H1 (cell line): Measurements from ENCODE around the gene ALK. TPM values are rescaled to one million over a fixed set of nuclear protein-coding genes. Genes with fewer than 3 reads are reported as not detected.

Experiments
- BCL11A ChIP-seq, 2 experiments: IDR thresholded peaks; one replicate each; pipeline ENCODE4 v1.6.1; 2011; ENCODE audit warnings: low read depth in 2 of 2, low read length in 2 of 2, mild to moderate bottlenecking in 2 of 2
- BRCA1 ChIP-seq: IDR thresholded peaks from 2 replicates; pipeline ENCODE4 v1.6.1; 2012; ENCODE audit warnings: low read depth, low read length, improper control_type of control experiment
- CHD2 ChIP-seq: IDR thresholded peaks from 2 replicates; pipeline ENCODE4 v1.6.1; 2012; ENCODE audit warnings: low read length, improper control_type of control experiment
- EP300 ChIP-seq, 2 experiments: IDR thresholded peaks; 1 replicate in 1 of 2; 2 replicates in 1 of 2; pipeline ENCODE4 v1.6.1; 2011 to 2012; ENCODE audit warnings: low read depth in 2 of 2, low read length in 2 of 2, mild to moderate bottlenecking in 2 of 2, borderline replicate concordance in 1 of 2, inconsistent platforms in 1 of 2, moderate library complexity in 1 of 2
- PHF8 ChIP-seq: fragments of 200-600 bp; sonication (generic); conservative IDR thresholded peaks from 2 replicates; pipeline ENCODE4 v1.7.1; 2012; ENCODE audit warnings: low read depth, mild to moderate bottlenecking, inconsistent platforms, low read length, moderate library complexity
- SIN3A ChIP-seq, 2 experiments: IDR thresholded peaks in 1 of 2; conservative IDR thresholded peaks in 1 of 2; 2 replicates each; pipeline ENCODE4 v1.6.1; 2011 to 2012; ENCODE audit warnings: low read length in 2 of 2, improper control_type of control experiment in 1 of 2, low read depth in 1 of 2, mild to moderate bottlenecking in 1 of 2
- SP4 ChIP-seq: IDR thresholded peaks from 2 replicates; pipeline ENCODE4 v1.6.1; 2012; ENCODE audit warnings: low read length, inconsistent platforms
- polyA plus RNA-seq, 7 experiments: library from polyadenylated mRNA; depleted of rRNA in 3 of 7; stranded (reverse) in 5 of 7; unstranded in 2 of 7; fragments of >200 nt in 5 of 7; fragments of 200-250 nt in 2 of 7; gene quantifications; 1 replicate in 5 of 7; 2 replicates in 1 of 7; 4 replicates in 1 of 7; pipeline versions ENCODE4 v1.2.1 to v1.2.3, GENCODE V29; 2011 to 2013; ENCODE audit warnings: missing spikeins in 2 of 7, mixed read lengths in 2 of 7
- total RNA-seq: library from RNA; stranded (reverse); fragmentation: NEBNext Ultra II Directional; extraction: Animal tissue kit (Norgen Biotek cat#: 25700); gene quantifications from 2 replicates; pipeline ENCODE4 v1.2.1, GENCODE V29; 2021
- TF ChIP-seq, protein P1 (sequence below): fragments of 300-600 bp; sonication (generic); IDR thresholded peaks from 2 replicates; pipeline ENCODE4 v1.7.1; 2012; ENCODE audit warnings: low read length, moderate library complexity, mild to moderate bottlenecking, inconsistent platforms; ENCODE audit not compliant: insufficient replicate concordance
- TF ChIP-seq, protein P2 (sequence below): IDR thresholded peaks from 2 replicates; pipeline ENCODE4 v1.6.1; 2011; ENCODE audit warnings: low read depth, mild to moderate bottlenecking, low read length; ENCODE audit not compliant: insufficient read depth

ALK gene
- total and polyA plus RNA-seq, 2 of the 8 experiments (the other 6 are each of a cell fraction or from before 2014, with no cell fraction given): 0.02 to 0.09 TPM

DNA sequence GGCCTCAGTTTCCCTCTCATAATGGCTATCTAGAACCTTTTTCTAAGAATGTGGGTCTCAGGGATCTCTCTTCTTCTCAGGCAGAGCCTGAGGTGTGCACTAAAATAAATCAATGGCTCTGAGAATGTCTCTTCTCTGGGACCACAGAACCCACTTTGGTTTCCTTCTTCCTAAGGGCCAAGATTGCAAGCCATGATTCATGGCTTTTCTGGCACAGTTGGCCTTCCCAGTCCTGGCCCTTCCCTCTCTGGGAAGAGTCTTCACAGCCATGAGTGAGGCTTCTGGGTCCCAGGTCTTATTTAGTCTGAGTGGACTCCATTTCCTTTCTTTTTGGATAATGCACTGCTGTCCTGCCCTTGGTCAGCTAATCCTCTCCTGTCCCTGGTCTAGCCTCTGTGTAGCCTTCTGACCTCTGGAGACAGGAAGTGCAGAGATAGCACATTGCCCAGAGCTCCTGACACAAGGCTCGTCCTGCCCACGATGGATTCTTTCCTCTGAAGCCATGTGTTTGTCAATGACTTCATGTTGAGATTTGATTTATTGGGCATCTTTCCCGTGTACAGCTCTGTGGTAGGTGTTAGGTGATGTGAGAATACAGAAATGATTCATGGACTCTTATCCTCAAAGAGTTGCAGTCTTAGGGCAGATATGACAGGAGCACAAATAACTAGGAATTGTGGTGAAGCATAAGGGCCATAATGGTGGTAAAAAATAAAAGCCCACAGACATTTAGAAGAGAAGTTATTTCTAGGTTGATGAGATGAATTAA, 561.2 kb downstream of the ALK start (continued):
- TF ChIP-seq, protein P1, sequence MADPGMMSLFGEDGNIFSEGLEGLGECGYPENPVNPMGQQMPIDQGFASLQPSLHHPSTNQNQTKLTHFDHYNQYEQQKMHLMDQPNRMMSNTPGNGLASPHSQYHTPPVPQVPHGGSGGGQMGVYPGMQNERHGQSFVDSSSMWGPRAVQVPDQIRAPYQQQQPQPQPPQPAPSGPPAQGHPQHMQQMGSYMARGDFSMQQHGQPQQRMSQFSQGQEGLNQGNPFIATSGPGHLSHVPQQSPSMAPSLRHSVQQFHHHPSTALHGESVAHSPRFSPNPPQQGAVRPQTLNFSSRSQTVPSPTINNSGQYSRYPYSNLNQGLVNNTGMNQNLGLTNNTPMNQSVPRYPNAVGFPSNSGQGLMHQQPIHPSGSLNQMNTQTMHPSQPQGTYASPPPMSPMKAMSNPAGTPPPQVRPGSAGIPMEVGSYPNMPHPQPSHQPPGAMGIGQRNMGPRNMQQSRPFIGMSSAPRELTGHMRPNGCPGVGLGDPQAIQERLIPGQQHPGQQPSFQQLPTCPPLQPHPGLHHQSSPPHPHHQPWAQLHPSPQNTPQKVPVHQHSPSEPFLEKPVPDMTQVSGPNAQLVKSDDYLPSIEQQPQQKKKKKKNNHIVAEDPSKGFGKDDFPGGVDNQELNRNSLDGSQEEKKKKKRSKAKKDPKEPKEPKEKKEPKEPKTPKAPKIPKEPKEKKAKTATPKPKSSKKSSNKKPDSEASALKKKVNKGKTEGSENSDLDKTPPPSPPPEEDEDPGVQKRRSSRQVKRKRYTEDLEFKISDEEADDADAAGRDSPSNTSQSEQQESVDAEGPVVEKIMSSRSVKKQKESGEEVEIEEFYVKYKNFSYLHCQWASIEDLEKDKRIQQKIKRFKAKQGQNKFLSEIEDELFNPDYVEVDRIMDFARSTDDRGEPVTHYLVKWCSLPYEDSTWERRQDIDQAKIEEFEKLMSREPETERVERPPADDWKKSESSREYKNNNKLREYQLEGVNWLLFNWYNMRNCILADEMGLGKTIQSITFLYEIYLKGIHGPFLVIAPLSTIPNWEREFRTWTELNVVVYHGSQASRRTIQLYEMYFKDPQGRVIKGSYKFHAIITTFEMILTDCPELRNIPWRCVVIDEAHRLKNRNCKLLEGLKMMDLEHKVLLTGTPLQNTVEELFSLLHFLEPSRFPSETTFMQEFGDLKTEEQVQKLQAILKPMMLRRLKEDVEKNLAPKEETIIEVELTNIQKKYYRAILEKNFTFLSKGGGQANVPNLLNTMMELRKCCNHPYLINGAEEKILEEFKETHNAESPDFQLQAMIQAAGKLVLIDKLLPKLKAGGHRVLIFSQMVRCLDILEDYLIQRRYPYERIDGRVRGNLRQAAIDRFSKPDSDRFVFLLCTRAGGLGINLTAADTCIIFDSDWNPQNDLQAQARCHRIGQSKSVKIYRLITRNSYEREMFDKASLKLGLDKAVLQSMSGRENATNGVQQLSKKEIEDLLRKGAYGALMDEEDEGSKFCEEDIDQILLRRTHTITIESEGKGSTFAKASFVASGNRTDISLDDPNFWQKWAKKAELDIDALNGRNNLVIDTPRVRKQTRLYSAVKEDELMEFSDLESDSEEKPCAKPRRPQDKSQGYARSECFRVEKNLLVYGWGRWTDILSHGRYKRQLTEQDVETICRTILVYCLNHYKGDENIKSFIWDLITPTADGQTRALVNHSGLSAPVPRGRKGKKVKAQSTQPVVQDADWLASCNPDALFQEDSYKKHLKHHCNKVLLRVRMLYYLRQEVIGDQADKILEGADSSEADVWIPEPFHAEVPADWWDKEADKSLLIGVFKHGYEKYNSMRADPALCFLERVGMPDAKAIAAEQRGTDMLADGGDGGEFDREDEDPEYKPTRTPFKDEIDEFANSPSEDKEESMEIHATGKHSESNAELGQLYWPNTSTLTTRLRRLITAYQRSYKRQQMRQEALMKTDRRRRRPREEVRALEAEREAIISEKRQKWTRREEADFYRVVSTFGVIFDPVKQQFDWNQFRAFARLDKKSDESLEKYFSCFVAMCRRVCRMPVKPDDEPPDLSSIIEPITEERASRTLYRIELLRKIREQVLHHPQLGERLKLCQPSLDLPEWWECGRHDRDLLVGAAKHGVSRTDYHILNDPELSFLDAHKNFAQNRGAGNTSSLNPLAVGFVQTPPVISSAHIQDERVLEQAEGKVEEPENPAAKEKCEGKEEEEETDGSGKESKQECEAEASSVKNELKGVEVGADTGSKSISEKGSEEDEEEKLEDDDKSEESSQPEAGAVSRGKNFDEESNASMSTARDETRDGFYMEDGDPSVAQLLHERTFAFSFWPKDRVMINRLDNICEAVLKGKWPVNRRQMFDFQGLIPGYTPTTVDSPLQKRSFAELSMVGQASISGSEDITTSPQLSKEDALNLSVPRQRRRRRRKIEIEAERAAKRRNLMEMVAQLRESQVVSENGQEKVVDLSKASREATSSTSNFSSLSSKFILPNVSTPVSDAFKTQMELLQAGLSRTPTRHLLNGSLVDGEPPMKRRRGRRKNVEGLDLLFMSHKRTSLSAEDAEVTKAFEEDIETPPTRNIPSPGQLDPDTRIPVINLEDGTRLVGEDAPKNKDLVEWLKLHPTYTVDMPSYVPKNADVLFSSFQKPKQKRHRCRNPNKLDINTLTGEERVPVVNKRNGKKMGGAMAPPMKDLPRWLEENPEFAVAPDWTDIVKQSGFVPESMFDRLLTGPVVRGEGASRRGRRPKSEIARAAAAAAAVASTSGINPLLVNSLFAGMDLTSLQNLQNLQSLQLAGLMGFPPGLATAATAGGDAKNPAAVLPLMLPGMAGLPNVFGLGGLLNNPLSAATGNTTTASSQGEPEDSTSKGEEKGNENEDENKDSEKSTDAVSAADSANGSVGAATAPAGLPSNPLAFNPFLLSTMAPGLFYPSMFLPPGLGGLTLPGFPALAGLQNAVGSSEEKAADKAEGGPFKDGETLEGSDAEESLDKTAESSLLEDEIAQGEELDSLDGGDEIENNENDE: no peak
- TF ChIP-seq EP300 (IDR thresholded peaks at IDR 0.05; ENCODE audit: borderline replicate concordance in 1 of 2, low read depth in 2 of 2, low read length in 2 of 2) (no peak), PHF8 (no peak), CHD2 (no peak), BRCA1 (no peak), SIN3A (conservative IDR thresholded peaks at IDR 0.05 in 1 of 2, IDR thresholded peaks at IDR 0.05 in 1 of 2; ENCODE audit: low read depth in 1 of 2, low read length in 2 of 2) (no peak), BCL11A (IDR thresholded peaks at IDR 0.05; ENCODE audit: low read depth in 2 of 2, low read length in 2 of 2) (no peak), SP4 (no peak)
- TF ChIP-seq, protein P2, sequence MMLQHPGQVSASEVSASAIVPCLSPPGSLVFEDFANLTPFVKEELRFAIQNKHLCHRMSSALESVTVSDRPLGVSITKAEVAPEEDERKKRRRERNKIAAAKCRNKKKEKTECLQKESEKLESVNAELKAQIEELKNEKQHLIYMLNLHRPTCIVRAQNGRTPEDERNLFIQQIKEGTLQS: no peak
